Esophagus muscularis mucosa (tissue), 3 donors: ENCODE data around the gene TM7SF2.

Experiments used
- POLR2A ChIP-seq: fragments of 450-650 bp; IDR thresholded peaks from one replicate; pipeline ENCODE4 v1.6.1; 2017; ENCODE audit warnings: antibody characterized with exemption, moderate library complexity, mild to moderate bottlenecking, low read depth
- POLR2AphosphoS5 ChIP-seq, 2 donors: sonication (generic); formaldehyde crosslinking; IDR thresholded peaks; one replicate each; pipeline ENCODE4 v1.6.1; 2017; ENCODE audit warnings: antibody characterized with exemption in 2 of 2
- TF ChIP-seq, protein P1 (sequence below), 3 experiments: fragments of 200-600 bp in 2 of 3; fragments of 450-650 bp in 1 of 3; sonication (generic) in 2 of 3; IDR thresholded peaks; one replicate each; pipeline ENCODE4 v1.5.1; 2017 to 2019; ENCODE audit warnings: antibody characterized with exemption in 3 of 3, mild to moderate bottlenecking in 2 of 3, moderate library complexity in 1 of 3

DNA sequence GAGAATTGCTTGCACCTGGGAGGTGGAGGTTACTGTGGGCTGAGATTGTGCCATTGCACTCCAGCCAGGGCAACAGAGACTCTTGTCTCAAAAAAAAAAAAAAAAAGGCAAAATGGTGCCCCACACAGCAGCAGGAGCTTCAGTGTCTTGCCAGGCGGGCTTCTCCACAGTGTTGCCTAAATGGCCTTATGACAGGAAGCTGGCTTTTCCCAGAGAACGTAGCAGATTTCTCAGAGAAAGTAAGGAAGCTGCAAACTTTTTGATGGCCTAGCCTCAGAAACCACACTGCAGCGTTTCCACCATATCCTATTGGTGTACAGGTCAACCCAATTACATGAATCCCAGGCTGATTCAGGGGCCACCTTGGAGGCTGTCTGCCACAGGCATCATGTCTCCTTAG is 45.7 kb downstream of the TM7SF2 start:
- TF ChIP-seq, protein P1, sequence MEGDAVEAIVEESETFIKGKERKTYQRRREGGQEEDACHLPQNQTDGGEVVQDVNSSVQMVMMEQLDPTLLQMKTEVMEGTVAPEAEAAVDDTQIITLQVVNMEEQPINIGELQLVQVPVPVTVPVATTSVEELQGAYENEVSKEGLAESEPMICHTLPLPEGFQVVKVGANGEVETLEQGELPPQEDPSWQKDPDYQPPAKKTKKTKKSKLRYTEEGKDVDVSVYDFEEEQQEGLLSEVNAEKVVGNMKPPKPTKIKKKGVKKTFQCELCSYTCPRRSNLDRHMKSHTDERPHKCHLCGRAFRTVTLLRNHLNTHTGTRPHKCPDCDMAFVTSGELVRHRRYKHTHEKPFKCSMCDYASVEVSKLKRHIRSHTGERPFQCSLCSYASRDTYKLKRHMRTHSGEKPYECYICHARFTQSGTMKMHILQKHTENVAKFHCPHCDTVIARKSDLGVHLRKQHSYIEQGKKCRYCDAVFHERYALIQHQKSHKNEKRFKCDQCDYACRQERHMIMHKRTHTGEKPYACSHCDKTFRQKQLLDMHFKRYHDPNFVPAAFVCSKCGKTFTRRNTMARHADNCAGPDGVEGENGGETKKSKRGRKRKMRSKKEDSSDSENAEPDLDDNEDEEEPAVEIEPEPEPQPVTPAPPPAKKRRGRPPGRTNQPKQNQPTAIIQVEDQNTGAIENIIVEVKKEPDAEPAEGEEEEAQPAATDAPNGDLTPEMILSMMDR (IDR thresholded peaks at IDR 0.05), result no peak
- TF ChIP-seq POLR2AphosphoS5 (IDR thresholded peaks at IDR 0.05), result no peak
- TF ChIP-seq POLR2A, result no peak
